Loucy (cell line): ENCODE measurements around the gene INPP4B.

Source experiments
- H2AFZ ChIP-seq: fragments of 200-600 bp; sonication (generic); 2 replicates; pipeline ENCODE4 v1.6.0; 2016; ENCODE audit warnings: antibody characterized with exemption, mild to moderate bottlenecking, low read length, moderate library complexity
- H3F3A ChIP-seq: fragments of 200-600 bp; 2 replicates; pipeline ENCODE4 v1.6.0; 2016; ENCODE audit warnings: antibody characterized with exemption, low read depth, mild to moderate bottlenecking
- H3K27me3 ChIP-seq: fragments of 200-600 bp; sonication (generic); 2 replicates; pipeline ENCODE4 v1.6.1; 2014; ENCODE audit warnings: low read length, mild to moderate bottlenecking; ENCODE audit not compliant: insufficient read depth, poor library complexity, severe bottlenecking
- H3K36me3 ChIP-seq: fragments of 200-600 bp; sonication (generic); 2 replicates; pipeline ENCODE4 v1.6.1; 2016; ENCODE audit warnings: low read length; ENCODE audit not compliant: insufficient read depth
- H3K4me1 ChIP-seq: fragments of 200-600 bp; sonication (generic); 2 replicates; pipeline ENCODE4 v1.5.1; 2014; ENCODE audit warnings: low read length, mild to moderate bottlenecking; ENCODE audit not compliant: insufficient read depth, poor library complexity, severe bottlenecking
- H3K4me2 ChIP-seq: fragments of 200-600 bp; sonication (generic); 2 replicates; pipeline ENCODE4 v1.6.0; 2014; ENCODE audit warnings: antibody characterized with exemption, low read length, low read depth, mild to moderate bottlenecking; ENCODE audit not compliant: poor library complexity, severe bottlenecking
- H3K4me3 ChIP-seq: fragments of 200-600 bp; sonication (generic); 2 replicates; pipeline ENCODE4 v1.5.1; 2014; ENCODE audit warnings: low read length, mild to moderate bottlenecking, mixed read lengths; ENCODE audit not compliant: poor library complexity, severe bottlenecking
- H3K79me2 ChIP-seq: fragments of 200-600 bp; sonication (generic); 2 replicates; pipeline ENCODE4 v1.6.1; 2014; ENCODE audit warnings: low read length; ENCODE audit not compliant: insufficient read depth
- H3K9ac ChIP-seq: fragments of 200-600 bp; sonication (generic); 2 replicates; pipeline ENCODE4 v1.6.0; 2014; ENCODE audit warnings: mild to moderate bottlenecking, low read depth, low read length, moderate library complexity; ENCODE audit not compliant: poor library complexity, severe bottlenecking
- H3K9me2 ChIP-seq: fragments of 200-600 bp; sonication (generic); replicated peaks from 2 replicates; pipeline ENCODE4 v1.6.1; 2016; ENCODE audit warnings: low read depth, low read length, mixed read lengths
- H3K9me3 ChIP-seq: fragments of 200-600 bp; sonication (generic); 2 replicates; pipeline ENCODE4 v1.6.1; 2014; ENCODE audit warnings: mild to moderate bottlenecking, antibody characterized with exemption, low read length, low read depth; ENCODE audit not compliant: insufficient read depth
- H4K20me1 ChIP-seq: fragments of 200-600 bp; sonication (generic); 2 replicates; pipeline ENCODE4 v1.6.0; 2014; ENCODE audit warnings: antibody characterized with exemption, low read length, mild to moderate bottlenecking; ENCODE audit not compliant: insufficient read depth, poor library complexity, severe bottlenecking
- CTCF ChIP-seq: fragments of 200-600 bp; sonication (generic); conservative IDR thresholded peaks from 2 replicates; pipeline ENCODE4 v1.5.1; 2014; ENCODE audit warnings: mild to moderate bottlenecking, antibody characterized with exemption, low read length
- EZH2phosphoT487 ChIP-seq: fragments of 200-600 bp; IDR thresholded peaks from 2 replicates; pipeline ENCODE4 v1.6.1; 2018; ENCODE audit warnings: antibody characterized with exemption, mild to moderate bottlenecking, moderate library complexity, borderline replicate concordance

The INPP4B gene

GRCh38 chr4:142161086-142161485, 685.0 kb downstream of the INPP4B start:
- H2AFZ ChIP-seq = no peak overlapping the region

GRCh38 chr4:142160509-142160908, 685.6 kb downstream of the INPP4B start:
- Histone ChIP-seq H3K36me3 (peaks cover 32% of the 10 kb centered on the region), H3K9me2 (no peaks in the 10 kb centered on the region), H3K4me2 (no peak overlapping the region), H3F3A (no peaks in the 10 kb centered on the region), H3K9ac (no peak overlapping the region), H3K4me1 (no peaks in the 10 kb centered on the region), H3K79me2 (no peaks in the 10 kb centered on the region), H2AFZ (no peak overlapping the region), H4K20me1 (no peaks in the 10 kb centered on the region), H3K4me3 (no peak overlapping the region), H3K9me3 (no peaks in the 10 kb centered on the region), H3K27me3 (no peaks in the 10 kb centered on the region)
- TF ChIP-seq EZH2phosphoT487 (no peak), CTCF (no peak)

More at GRCh38 chr4:142161086-142161485, 685.0 kb downstream of the INPP4B start:
- Histone ChIP-seq H3K9ac (no peak overlapping the region), H3K4me2 (no peak overlapping the region), H3K9me2 (no peaks in the 10 kb centered on the region), H3K4me3 (no peak overlapping the region), H4K20me1 (no peaks in the 10 kb centered on the region), H3F3A (no peaks in the 10 kb centered on the region), H3K27me3 (no peaks in the 10 kb centered on the region), H3K9me3 (no peaks in the 10 kb centered on the region), H3K36me3 (peaks cover 32% of the 10 kb centered on the region), H3K4me1 (no peaks in the 10 kb centered on the region), H3K79me2 (no peaks in the 10 kb centered on the region)
- TF ChIP-seq CTCF = no peak
- TF ChIP-seq EZH2phosphoT487 = no peak

GRCh38 chr4:142158980-142159379, 687.1 kb downstream of the INPP4B start:
- Histone ChIP-seq H3K4me3 (no peak overlapping the region), H3K9ac (no peak overlapping the region), H3F3A (no peaks in the 10 kb centered on the region), H2AFZ (no peak overlapping the region), H3K9me2 (no peaks in the 10 kb centered on the region), H3K36me3 (peaks cover 32% of the 10 kb centered on the region), H3K79me2 (no peaks in the 10 kb centered on the region), H3K4me2 (no peak overlapping the region), H3K9me3 (no peaks in the 10 kb centered on the region), H3K4me1 (no peaks in the 10 kb centered on the region), H3K27me3 (no peaks in the 10 kb centered on the region), H4K20me1 (no peaks in the 10 kb centered on the region)
- TF ChIP-seq CTCF = no peak
- TF ChIP-seq EZH2phosphoT487 = no peak
